NB4 (cell line): ENCODE results near the gene LRRC36.

Experiments
- DNase-seq: peaks from one replicate; pipeline ENCODE4 v3.0.0; 2010; ENCODE audit warnings: low read depth
- H3K4me3 ChIP-seq: one replicate; pipeline ENCODE4 v1.5.1; 2011; ENCODE audit warnings: mild to moderate bottlenecking, low read depth, low read length, moderate library complexity
- MYC ChIP-seq: IDR thresholded peaks from 2 replicates; pipeline ENCODE4 v1.6.1; 2011; ENCODE audit warnings: low read depth, low read length
- POLR2A ChIP-seq: IDR thresholded peaks from 2 replicates; pipeline ENCODE4 v1.6.1; 2011; ENCODE audit warnings: mild to moderate bottlenecking; ENCODE audit not compliant: insufficient read length; ENCODE audit errors: extremely low read depth
- TF ChIP-seq, protein P1 (sequence below): IDR thresholded peaks from one replicate; pipeline ENCODE4 v1.5.1; 2012; ENCODE audit warnings: low read depth, low read length
- TF ChIP-seq, protein P2 (sequence below): IDR thresholded peaks from 2 replicates; pipeline ENCODE4 v1.6.1; 2011; ENCODE audit warnings: low read depth, low read length

LRRC36 gene

DNA sequence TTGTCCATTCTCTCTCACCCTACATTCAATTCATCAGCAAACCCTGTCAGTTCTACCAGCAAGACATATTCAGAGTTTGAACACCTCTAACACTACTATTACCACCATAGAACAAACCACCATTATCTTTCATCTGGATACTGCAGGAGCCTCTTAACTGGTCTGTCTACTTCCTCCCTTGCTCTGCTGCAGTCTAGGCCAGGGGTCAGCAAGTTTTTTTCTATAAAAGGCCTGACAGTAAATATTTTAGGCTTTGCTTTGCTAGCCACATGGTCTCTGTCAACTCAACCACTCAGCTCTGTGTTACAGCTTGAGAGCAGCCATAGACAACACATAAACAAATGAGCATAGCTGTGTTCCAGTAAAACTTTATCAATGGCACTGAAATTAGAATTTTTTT lies 13.9 kb upstream of the LRRC36 start:
- TF ChIP-seq, protein P1, sequence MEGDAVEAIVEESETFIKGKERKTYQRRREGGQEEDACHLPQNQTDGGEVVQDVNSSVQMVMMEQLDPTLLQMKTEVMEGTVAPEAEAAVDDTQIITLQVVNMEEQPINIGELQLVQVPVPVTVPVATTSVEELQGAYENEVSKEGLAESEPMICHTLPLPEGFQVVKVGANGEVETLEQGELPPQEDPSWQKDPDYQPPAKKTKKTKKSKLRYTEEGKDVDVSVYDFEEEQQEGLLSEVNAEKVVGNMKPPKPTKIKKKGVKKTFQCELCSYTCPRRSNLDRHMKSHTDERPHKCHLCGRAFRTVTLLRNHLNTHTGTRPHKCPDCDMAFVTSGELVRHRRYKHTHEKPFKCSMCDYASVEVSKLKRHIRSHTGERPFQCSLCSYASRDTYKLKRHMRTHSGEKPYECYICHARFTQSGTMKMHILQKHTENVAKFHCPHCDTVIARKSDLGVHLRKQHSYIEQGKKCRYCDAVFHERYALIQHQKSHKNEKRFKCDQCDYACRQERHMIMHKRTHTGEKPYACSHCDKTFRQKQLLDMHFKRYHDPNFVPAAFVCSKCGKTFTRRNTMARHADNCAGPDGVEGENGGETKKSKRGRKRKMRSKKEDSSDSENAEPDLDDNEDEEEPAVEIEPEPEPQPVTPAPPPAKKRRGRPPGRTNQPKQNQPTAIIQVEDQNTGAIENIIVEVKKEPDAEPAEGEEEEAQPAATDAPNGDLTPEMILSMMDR: no peak
- no peak for TF ChIP-seq MYC
- TF ChIP-seq, protein P2, sequence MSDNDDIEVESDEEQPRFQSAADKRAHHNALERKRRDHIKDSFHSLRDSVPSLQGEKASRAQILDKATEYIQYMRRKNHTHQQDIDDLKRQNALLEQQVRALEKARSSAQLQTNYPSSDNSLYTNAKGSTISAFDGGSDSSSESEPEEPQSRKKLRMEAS: no peak
- no peak for TF ChIP-seq POLR2A
- no peak for DNase-seq
- H3K4me3 ChIP-seq: no peak overlapping the region

DNA sequence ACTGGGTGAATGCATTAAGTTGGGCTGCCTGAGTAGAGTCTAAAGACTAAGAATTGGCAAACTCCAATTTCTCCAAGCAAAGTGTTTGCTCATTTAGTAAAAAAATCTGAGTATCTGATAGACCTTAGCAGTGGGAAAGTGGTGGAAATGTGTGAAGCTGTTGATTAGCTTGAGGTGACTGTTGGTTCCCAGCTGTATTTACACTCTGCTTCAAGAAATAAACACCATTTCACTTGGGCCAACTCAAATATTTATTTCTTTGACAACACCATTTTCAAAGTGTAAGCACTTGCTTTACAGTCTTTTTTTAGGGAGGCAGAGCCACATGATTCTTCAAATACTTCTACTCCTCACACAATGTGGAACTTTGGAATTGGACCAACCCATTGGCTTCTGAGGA lies 8.8 kb upstream of the LRRC36 start:
- no peak for DNase-seq
- no peak overlapping the region for H3K4me3 ChIP-seq
- TF ChIP-seq, protein P1: no peak
- no peak for TF ChIP-seq POLR2A
- TF ChIP-seq, protein P2: no peak
- no peak for TF ChIP-seq MYC

DNA sequence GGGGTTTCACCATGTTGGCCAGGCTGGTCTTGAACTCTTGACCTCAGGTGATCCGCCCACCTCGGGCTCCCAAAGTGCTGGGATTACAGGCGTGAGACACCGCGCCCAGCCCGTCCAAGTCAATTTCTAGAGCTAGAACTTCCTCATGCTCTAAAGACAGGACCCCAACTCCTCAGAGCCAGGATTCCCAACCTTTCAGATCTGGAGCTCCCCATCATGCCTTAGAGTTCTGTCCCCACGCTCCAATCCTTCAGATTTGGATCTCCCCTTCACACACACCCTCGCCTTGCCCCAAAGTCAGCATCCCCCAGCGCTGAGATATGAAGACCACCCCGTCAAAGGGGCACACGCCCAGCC lies 522 bp upstream of the LRRC36 start:
- DNase-seq: no peak
- TF ChIP-seq MYC: no peak
- no peak for TF ChIP-seq POLR2A
- TF ChIP-seq, protein P2: no peak
- TF ChIP-seq, protein P1: no peak
- no peak overlapping the region for H3K4me3 ChIP-seq

DNA sequence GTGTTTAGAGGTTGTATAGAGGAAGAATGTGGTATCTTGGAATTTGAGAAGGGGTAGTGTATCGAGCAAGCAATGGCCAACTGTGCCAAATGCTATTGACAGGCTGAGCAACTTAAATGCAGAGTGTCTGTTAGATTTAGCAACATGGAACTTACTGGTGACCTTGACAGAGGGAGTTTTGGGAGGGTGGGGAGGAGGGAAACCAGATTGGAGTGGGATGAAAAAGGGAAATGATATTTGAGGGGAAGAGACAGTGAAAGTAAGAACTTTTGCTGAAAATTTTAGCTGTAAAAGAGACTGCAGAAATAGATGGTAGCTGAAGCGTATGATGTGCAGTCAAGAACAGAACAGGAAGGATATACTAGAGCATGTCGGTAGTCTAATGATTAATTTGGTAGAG lies 1.1 kb downstream of the LRRC36 start:
- TF ChIP-seq, protein P2: no peak
- TF ChIP-seq MYC (no peak), POLR2A (no peak)
- TF ChIP-seq, protein P1: no peak
- no peak for DNase-seq
- no peak overlapping the region for H3K4me3 ChIP-seq

DNA sequence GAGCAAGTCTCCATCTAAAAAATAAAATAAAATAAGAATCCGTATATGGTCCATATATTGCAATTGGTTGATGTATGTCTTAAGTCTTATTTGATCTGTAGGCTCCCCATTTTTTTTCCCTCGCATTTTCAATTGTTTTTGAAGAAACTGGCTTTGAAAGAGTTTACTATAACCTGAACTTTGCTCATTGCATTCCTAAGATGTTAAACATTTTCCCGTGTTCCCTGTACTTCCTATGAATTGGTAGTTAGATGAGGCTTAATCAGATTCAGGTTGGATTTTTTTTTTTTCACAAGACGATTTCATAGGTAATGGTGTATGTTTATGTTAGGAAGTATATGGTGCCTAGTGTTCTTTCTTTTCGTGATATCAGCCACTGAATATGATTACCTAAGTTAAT lies 3.3 kb downstream of the LRRC36 start:
- no peak for DNase-seq
- no peak overlapping the region for H3K4me3 ChIP-seq
- no peak for TF ChIP-seq MYC
- TF ChIP-seq, protein P1: no peak

DNA sequence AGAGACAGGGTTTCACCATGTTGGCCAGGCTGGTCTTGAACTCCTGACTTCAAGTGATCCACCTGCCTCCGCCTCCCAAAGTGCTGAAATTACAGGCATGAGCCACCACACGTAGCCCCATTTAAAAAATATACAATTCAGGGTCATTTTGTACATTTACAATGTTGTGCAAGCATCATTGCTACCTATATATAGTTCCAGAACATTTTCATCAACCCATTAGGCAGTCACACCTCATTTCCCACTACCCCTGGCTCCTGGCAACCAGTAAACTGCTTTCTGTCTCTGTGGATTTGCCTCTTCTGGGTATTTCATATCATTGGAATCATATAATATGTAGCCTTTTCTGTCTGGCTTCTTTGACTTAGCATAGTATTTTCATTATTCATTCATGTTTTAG lies 6.7 kb downstream of the LRRC36 start:
- DNase-seq: no peak
- no peak overlapping the region for H3K4me3 ChIP-seq
- TF ChIP-seq, protein P1: no peak
- TF ChIP-seq MYC: no peak
- no peak for TF ChIP-seq POLR2A
